H1 (cell line): ENCODE results near the gene GOLGA6C.

Experiments used
- CTCF ChIP-seq, 3 experiments: IDR thresholded peaks; 1 replicate in 2 of 3; 2 replicates in 1 of 3; pipeline versions ENCODE4 v1.5.1 to v1.6.1; 2011; ENCODE audit warnings: low read length in 3 of 3, mild to moderate bottlenecking in 3 of 3, inconsistent platforms in 2 of 3, low read depth in 1 of 3, moderate library complexity in 1 of 3; ENCODE audit not compliant: insufficient read depth in 1 of 3; ENCODE audit errors: control extremely low read depth in 1 of 3
- MAX ChIP-seq: IDR thresholded peaks from 2 replicates; pipeline ENCODE4 v1.6.1; 2012; ENCODE audit warnings: inconsistent platforms
- SIRT6 ChIP-seq: IDR thresholded peaks from one replicate; pipeline ENCODE4 v1.7.1; 2012; ENCODE audit warnings: low read length, inconsistent platforms
- YY1 ChIP-seq: IDR thresholded peaks from 2 replicates; pipeline ENCODE4 v1.6.1; 2011; ENCODE audit warnings: low read depth, mild to moderate bottlenecking, low read length

GRCh38 chr15:75228787-75229186, 29.3 kb upstream of the GOLGA6C start:
- TF ChIP-seq CTCF (IDR thresholded peaks at IDR 0.05; ENCODE audit: control extremely low read depth in 1 of 3, insufficient read depth in 1 of 3, low read depth in 1 of 3, low read length in 3 of 3) (no peak), YY1 (no peak), SIRT6 (no peak), MAX (no peak)
